ENCODE data around the gene ADARB2. TPM values are rescaled to one million over a fixed set of nuclear protein-coding genes. Genes with fewer than 3 reads are reported as not detected.

The ADARB2 gene
- total RNA-seq, 1 experiment from 2014 or later: not detected

- in situ Hi-C loops (cut with HindIII; ENCODE audit: low sequenced_read_pairs): no loop called here
- DNase-seq (ENCODE audit: low spot score): no peak
Measured at GRCh38 chr10:1381339-1381738, 356.0 kb downstream of the ADARB2 start.

- no peak for DNase-seq (ENCODE audit: low spot score)
Measured at GRCh38 chr10:1380088-1380671, 357.1 kb downstream of the ADARB2 start.

GRCh38 chr10:1379601-1380000 is 357.7 kb downstream of the ADARB2 start:
- in situ Hi-C loops (cut with HindIII; ENCODE audit: low sequenced_read_pairs): no loop called here
- DNase-seq (ENCODE audit: low spot score): no peak

More at GRCh38 chr10:1380088-1380671, 357.1 kb downstream of the ADARB2 start:
- in situ Hi-C loops (cut with HindIII; ENCODE audit: low sequenced_read_pairs): no loop called here

- DNase-seq (ENCODE audit: low spot score): no peak
- in situ Hi-C loops (cut with HindIII; ENCODE audit: low sequenced_read_pairs): no loop called here
Measured at GRCh38 chr10:1378473-1378872, 358.9 kb downstream of the ADARB2 start.

- in situ Hi-C loops (cut with HindIII; ENCODE audit: low sequenced_read_pairs): no loop called here
- no peak for DNase-seq (ENCODE audit: low spot score)
Measured at GRCh38 chr10:1377740-1378397, 359.5 kb downstream of the ADARB2 start.

- DNase-seq (ENCODE audit: low spot score): no peak
- in situ Hi-C loops (cut with HindIII; ENCODE audit: low sequenced_read_pairs): no loop called here
Measured at GRCh38 chr10:1377231-1377630, 360.1 kb downstream of the ADARB2 start.

- no peak for DNase-seq (ENCODE audit: low spot score)
- in situ Hi-C loops (cut with HindIII; ENCODE audit: low sequenced_read_pairs): no loop called here
Measured at GRCh38 chr10:1376384-1376945, 360.9 kb downstream of the ADARB2 start.

- in situ Hi-C loops (cut with HindIII; ENCODE audit: low sequenced_read_pairs): no loop called here
- DNase-seq (ENCODE audit: low spot score): no peak
Measured at GRCh38 chr10:1375346-1376170, 361.8 kb downstream of the ADARB2 start.

GRCh38 chr10:1374511-1375345 is 362.6 kb downstream of the ADARB2 start:
- DNase-seq (ENCODE audit: low spot score): no peak
- in situ Hi-C loops (cut with HindIII; ENCODE audit: low sequenced_read_pairs): no loop called here

- DNase-seq (ENCODE audit: low spot score): no peak
- in situ Hi-C loops (cut with HindIII; ENCODE audit: low sequenced_read_pairs): no loop called here
Measured at GRCh38 chr10:1373287-1373686, 364.0 kb downstream of the ADARB2 start.

- no peak for DNase-seq (ENCODE audit: low spot score)
Measured at GRCh38 chr10:1372212-1372611, 365.1 kb downstream of the ADARB2 start.

GRCh38 chr10:1370298-1370697 is 367.0 kb downstream of the ADARB2 start:
- in situ Hi-C loops (cut with HindIII; ENCODE audit: low sequenced_read_pairs): no loop called here

More at GRCh38 chr10:1372212-1372611, 365.1 kb downstream of the ADARB2 start:
- in situ Hi-C loops (cut with HindIII; ENCODE audit: low sequenced_read_pairs): no loop called here

GRCh38 chr10:1369665-1370064 is 367.7 kb downstream of the ADARB2 start:
- no peak for DNase-seq (ENCODE audit: low spot score)
- in situ Hi-C loops (cut with HindIII; ENCODE audit: low sequenced_read_pairs): no loop called here

More at GRCh38 chr10:1370298-1370697, 367.0 kb downstream of the ADARB2 start:
- DNase-seq (ENCODE audit: low spot score): no peak

GRCh38 chr10:1369197-1369596 is 368.1 kb downstream of the ADARB2 start:
- in situ Hi-C loops (cut with HindIII; ENCODE audit: low sequenced_read_pairs): no loop called here
- no peak for DNase-seq (ENCODE audit: low spot score)

- in situ Hi-C loops (cut with HindIII; ENCODE audit: low sequenced_read_pairs): no loop called here
- peak; percentile 16 for DNase-seq (ENCODE audit: low spot score)
Measured at GRCh38 chr10:1368842-1369171, 368.5 kb downstream of the ADARB2 start.

GRCh38 chr10:1367938-1368841 is 369.1 kb downstream of the ADARB2 start:
- in situ Hi-C loops (cut with HindIII; ENCODE audit: low sequenced_read_pairs): no loop called here

GRCh38 chr10:1366811-1367425 is 370.4 kb downstream of the ADARB2 start:
- in situ Hi-C loops (cut with HindIII; ENCODE audit: low sequenced_read_pairs): no loop called here
- DNase-seq (ENCODE audit: low spot score): no peak

More at GRCh38 chr10:1367938-1368841, 369.1 kb downstream of the ADARB2 start:
- no peak for DNase-seq (ENCODE audit: low spot score)

- no peak for DNase-seq (ENCODE audit: low spot score)
- in situ Hi-C loops (cut with HindIII; ENCODE audit: low sequenced_read_pairs): no loop called here
Measured at GRCh38 chr10:1366322-1366691, 371.0 kb downstream of the ADARB2 start.
